HG02763 (cell line): Measurements from ENCODE around the gene KISS1.

Source experiments
- ATAC-seq: cut with Tn5 transposase; IDR thresholded peaks from one replicate; pipeline ENCODE4 v1.9.1; 2021; ENCODE audit warnings: mild to moderate bottlenecking, moderate library complexity; ENCODE audit not compliant: unreplicated experiment

The KISS1 gene

GRCh38 chr1:204194080-204194479 lies 2.2 kb downstream of the KISS1 start:
- no peak for ATAC-seq

- ATAC-seq = no peak
Measured at GRCh38 chr1:204192589-204193352, 3.5 kb downstream of the KISS1 start.

- ATAC-seq = no peak
Measured at GRCh38 chr1:204192046-204192445, 4.2 kb downstream of the KISS1 start.

- ATAC-seq = no peak
Measured at GRCh38 chr1:204191456-204191855, 4.8 kb downstream of the KISS1 start.

- no peak for ATAC-seq
Measured at GRCh38 chr1:204190212-204191211, 5.8 kb downstream of the KISS1 start.

GRCh38 chr1:204188959-204189639 lies 7.2 kb downstream of the KISS1 start:
- ATAC-seq = no peak

- ATAC-seq = no peak
Measured at GRCh38 chr1:204186597-204186996, 9.7 kb downstream of the KISS1 start.

GRCh38 chr1:204181116-204181515 lies 15.2 kb downstream of the KISS1 start:
- no peak for ATAC-seq

GRCh38 chr1:204180133-204180532 lies 16.2 kb downstream of the KISS1 start:
- no peak for ATAC-seq

- no peak for ATAC-seq
Measured at GRCh38 chr1:204178487-204179281, 17.6 kb downstream of the KISS1 start.

- no peak for ATAC-seq
Measured at GRCh38 chr1:204177133-204177532, 19.2 kb downstream of the KISS1 start.

- ATAC-seq = no peak
Measured at GRCh38 chr1:204176049-204176448, 20.2 kb downstream of the KISS1 start.

GRCh38 chr1:204174958-204175357 lies 21.3 kb downstream of the KISS1 start:
- ATAC-seq = no peak

GRCh38 chr1:204172404-204173029 lies 23.8 kb downstream of the KISS1 start:
- ATAC-seq = no peak

GRCh38 chr1:204171751-204172178 lies 24.5 kb downstream of the KISS1 start:
- ATAC-seq = no peak

- ATAC-seq = no peak
Measured at GRCh38 chr1:204170494-204171155, 25.7 kb downstream of the KISS1 start.

GRCh38 chr1:204169858-204170257 lies 26.4 kb downstream of the KISS1 start:
- ATAC-seq = no peak

GRCh38 chr1:204167730-204168129 lies 28.6 kb downstream of the KISS1 start:
- ATAC-seq = no peak

GRCh38 chr1:204166219-204166618 lies 30.1 kb downstream of the KISS1 start, which contains the start of gene REN:
REN (minus strand) TSS chr1:204166337; CDS start chr1:204166293, 44 bp downstream.
- no peak for ATAC-seq
